ENCODE data around the gene MTCL1. TPM values are rescaled to one million over a fixed set of nuclear protein-coding genes. Genes with fewer than 3 reads are reported as not detected.

Gene MTCL1
- total RNA-seq, 2 donors from 2014 or later = 0.38 to 0.51 TPM

GRCh38 chr18:8803063-8803795, 97.9 kb downstream of the MTCL1 start:
- H3K4me1 Mint-ChIP-seq (ENCODE audit: low read depth) = peaks cover 7% of the 10 kb centered on the region
- H3K9me3 Mint-ChIP-seq = no peaks in the 10 kb centered on the region
- H3K27me3 Mint-ChIP-seq (ENCODE audit: low read depth) = no peaks in the 10 kb centered on the region
- no peak overlapping the region for H3K27ac Mint-ChIP-seq
- ATAC-seq (replicated peaks in 1 of 2) (no peak), DNase-seq (no peak)
- H3K36me3 Mint-ChIP-seq (ENCODE audit: insufficient read depth in 2 of 2) = no peaks in the 10 kb centered on the region
- no peak overlapping the region for H3K4me3 Mint-ChIP-seq

GRCh38 chr18:8803957-8804356, 98.6 kb downstream of the MTCL1 start:
- no peaks in the 10 kb centered on the region for H3K9me3 Mint-ChIP-seq

GRCh38 chr18:8805552-8805951, 100.2 kb downstream of the MTCL1 start:
- no peaks in the 10 kb centered on the region for H3K9me3 Mint-ChIP-seq
- H3K36me3 Mint-ChIP-seq (ENCODE audit: insufficient read depth in 2 of 2) = no peaks in the 10 kb centered on the region
- ATAC-seq (replicated peaks in 1 of 2) = no peak
- H3K27me3 Mint-ChIP-seq (ENCODE audit: low read depth) = no peaks in the 10 kb centered on the region
- H3K4me3 Mint-ChIP-seq = no peak overlapping the region
- H3K4me1 Mint-ChIP-seq (ENCODE audit: low read depth) = peaks cover 7% of the 10 kb centered on the region
- H3K27ac Mint-ChIP-seq = no peak overlapping the region
- no peak for DNase-seq

More at GRCh38 chr18:8803957-8804356, 98.6 kb downstream of the MTCL1 start:
- ATAC-seq (replicated peaks in 1 of 2) = no peak
- H3K27me3 Mint-ChIP-seq (ENCODE audit: low read depth) = no peaks in the 10 kb centered on the region
- no peak overlapping the region for H3K4me3 Mint-ChIP-seq
- no peaks in the 10 kb centered on the region for H3K36me3 Mint-ChIP-seq (ENCODE audit: insufficient read depth in 2 of 2)
- DNase-seq = no peak
- peaks cover 7% of the 10 kb centered on the region for H3K4me1 Mint-ChIP-seq (ENCODE audit: low read depth)
- H3K27ac Mint-ChIP-seq = no peak overlapping the region

- ATAC-seq (replicated peaks in 1 of 2) = no peak
- H3K4me1 Mint-ChIP-seq (ENCODE audit: low read depth) = peaks cover 7% of the 10 kb centered on the region
- DNase-seq = no peak
Measured at GRCh38 chr18:8806100-8806797, 100.9 kb downstream of the MTCL1 start.

GRCh38 chr18:8806798-8807487, 101.6 kb downstream of the MTCL1 start:
- H3K4me3 Mint-ChIP-seq = no peak overlapping the region
- no peaks in the 10 kb centered on the region for H3K36me3 Mint-ChIP-seq (ENCODE audit: insufficient read depth in 2 of 2)
- no peak overlapping the region for H3K27ac Mint-ChIP-seq
- H3K9me3 Mint-ChIP-seq = no peaks in the 10 kb centered on the region
- no peaks in the 10 kb centered on the region for H3K27me3 Mint-ChIP-seq (ENCODE audit: low read depth)
- peaks cover 7% of the 10 kb centered on the region for H3K4me1 Mint-ChIP-seq (ENCODE audit: low read depth)
- ATAC-seq (replicated peaks in 1 of 2) = no peak
- DNase-seq = no peak

More at GRCh38 chr18:8806100-8806797, 100.9 kb downstream of the MTCL1 start:
- no peaks in the 10 kb centered on the region for H3K9me3 Mint-ChIP-seq
- H3K27ac Mint-ChIP-seq = no peak overlapping the region
- H3K27me3 Mint-ChIP-seq (ENCODE audit: low read depth) = no peaks in the 10 kb centered on the region
- H3K4me3 Mint-ChIP-seq = no peak overlapping the region
- H3K36me3 Mint-ChIP-seq (ENCODE audit: insufficient read depth in 2 of 2) = no peaks in the 10 kb centered on the region

GRCh38 chr18:8807488-8807805, 102.1 kb downstream of the MTCL1 start:
- DNase-seq (no peak), ATAC-seq (replicated peaks in 1 of 2) (no peak)
- Mint-ChIP-seq H3K4me3 (no peak overlapping the region), H3K27ac (no peak overlapping the region), H3K4me1 (ENCODE audit: low read depth) (peaks cover 7% of the 10 kb centered on the region), H3K9me3 (no peaks in the 10 kb centered on the region), H3K36me3 (ENCODE audit: insufficient read depth in 2 of 2) (no peaks in the 10 kb centered on the region), H3K27me3 (ENCODE audit: low read depth) (no peaks in the 10 kb centered on the region)

- no peaks in the 10 kb centered on the region for H3K9me3 Mint-ChIP-seq
- H3K4me1 Mint-ChIP-seq (ENCODE audit: low read depth) = peaks cover 7% of the 10 kb centered on the region
- no peaks in the 10 kb centered on the region for H3K36me3 Mint-ChIP-seq (ENCODE audit: insufficient read depth in 2 of 2)
- no peak overlapping the region for H3K4me3 Mint-ChIP-seq
- ATAC-seq (replicated peaks in 1 of 2) (no peak), DNase-seq (no peak)
- H3K27me3 Mint-ChIP-seq (ENCODE audit: low read depth) = no peaks in the 10 kb centered on the region
- H3K27ac Mint-ChIP-seq = no peak overlapping the region
Measured at GRCh38 chr18:8808001-8808400, 102.6 kb downstream of the MTCL1 start.

- Mint-ChIP-seq H3K4me3 (no peak overlapping the region), H3K27me3 (ENCODE audit: low read depth) (no peaks in the 10 kb centered on the region), H3K36me3 (ENCODE audit: insufficient read depth in 2 of 2) (no peaks in the 10 kb centered on the region), H3K27ac (no peak overlapping the region), H3K4me1 (ENCODE audit: low read depth) (peaks cover 7% of the 10 kb centered on the region), H3K9me3 (no peaks in the 10 kb centered on the region)
- DNase-seq (no peak), ATAC-seq (replicated peaks in 1 of 2) (no peak)
Measured at GRCh38 chr18:8809514-8809913, 104.2 kb downstream of the MTCL1 start.

- no peaks in the 10 kb centered on the region for H3K36me3 Mint-ChIP-seq (ENCODE audit: insufficient read depth in 2 of 2)
- DNase-seq (no peak), ATAC-seq (replicated peaks in 1 of 2) (no peak)
- no peaks in the 10 kb centered on the region for H3K27me3 Mint-ChIP-seq (ENCODE audit: low read depth)
- H3K4me1 Mint-ChIP-seq (ENCODE audit: low read depth) = peaks cover 7% of the 10 kb centered on the region
- no peaks in the 10 kb centered on the region for H3K9me3 Mint-ChIP-seq
- H3K27ac Mint-ChIP-seq = no peak overlapping the region
- no peak overlapping the region for H3K4me3 Mint-ChIP-seq
Measured at GRCh38 chr18:8810157-8810556, 104.8 kb downstream of the MTCL1 start.

GRCh38 chr18:8811115-8811514, 105.8 kb downstream of the MTCL1 start:
- Mint-ChIP-seq H3K27me3 (ENCODE audit: low read depth) (no peaks in the 10 kb centered on the region), H3K9me3 (no peaks in the 10 kb centered on the region), H3K36me3 (ENCODE audit: insufficient read depth in 2 of 2) (no peaks in the 10 kb centered on the region), H3K27ac (no peak overlapping the region), H3K4me1 (ENCODE audit: low read depth) (peaks cover 7% of the 10 kb centered on the region), H3K4me3 (no peak overlapping the region)
- no peak for ATAC-seq (replicated peaks in 1 of 2)
- DNase-seq = no peak

GRCh38 chr18:8812631-8813030, 107.3 kb downstream of the MTCL1 start:
- Mint-ChIP-seq H3K9me3 (no peaks in the 10 kb centered on the region), H3K36me3 (ENCODE audit: insufficient read depth in 2 of 2) (no peaks in the 10 kb centered on the region), H3K27me3 (ENCODE audit: low read depth) (no peaks in the 10 kb centered on the region), H3K27ac (no peak overlapping the region), H3K4me3 (no peak overlapping the region), H3K4me1 (ENCODE audit: low read depth) (peaks cover 1% of the 10 kb centered on the region)
- DNase-seq (no peak), ATAC-seq (replicated peaks in 1 of 2) (no peak)

GRCh38 chr18:8813611-8814010, 108.3 kb downstream of the MTCL1 start:
- ATAC-seq (replicated peaks in 1 of 2) (no peak), DNase-seq (no peak)
- Mint-ChIP-seq H3K4me1 (ENCODE audit: low read depth) (no peaks in the 10 kb centered on the region), H3K9me3 (no peaks in the 10 kb centered on the region), H3K4me3 (no peak overlapping the region), H3K27me3 (ENCODE audit: low read depth) (no peaks in the 10 kb centered on the region), H3K27ac (no peak overlapping the region), H3K36me3 (ENCODE audit: insufficient read depth in 2 of 2) (no peaks in the 10 kb centered on the region)

GRCh38 chr18:8814206-8814605, 108.8 kb downstream of the MTCL1 start:
- no peak overlapping the region for H3K4me3 Mint-ChIP-seq
- H3K27ac Mint-ChIP-seq = no peak overlapping the region
- H3K27me3 Mint-ChIP-seq (ENCODE audit: low read depth) = no peaks in the 10 kb centered on the region
- H3K36me3 Mint-ChIP-seq (ENCODE audit: insufficient read depth in 2 of 2) = no peaks in the 10 kb centered on the region
- H3K4me1 Mint-ChIP-seq (ENCODE audit: low read depth) = no peaks in the 10 kb centered on the region
- DNase-seq (no peak), ATAC-seq (replicated peaks in 1 of 2) (no peak)
- no peaks in the 10 kb centered on the region for H3K9me3 Mint-ChIP-seq

All from activated T-cell treated with anti-CD3 and anti-CD28 coated beads, Interleukin-2, amount 50 U/mL, for 72 hours (primary cell).